Ramos (cell line): ENCODE results near the gene RCAN1.

Source experiments
- in situ Hi-C: fragments of 300-500 bp; cut with MboI; formaldehyde crosslinking; loops from one replicate; pipeline ENCODE4 v1.14.3; 2022; ENCODE audit warnings: low sequenced_read_pairs; ENCODE audit not compliant: unreplicated experiment

The RCAN1 gene

DNA sequence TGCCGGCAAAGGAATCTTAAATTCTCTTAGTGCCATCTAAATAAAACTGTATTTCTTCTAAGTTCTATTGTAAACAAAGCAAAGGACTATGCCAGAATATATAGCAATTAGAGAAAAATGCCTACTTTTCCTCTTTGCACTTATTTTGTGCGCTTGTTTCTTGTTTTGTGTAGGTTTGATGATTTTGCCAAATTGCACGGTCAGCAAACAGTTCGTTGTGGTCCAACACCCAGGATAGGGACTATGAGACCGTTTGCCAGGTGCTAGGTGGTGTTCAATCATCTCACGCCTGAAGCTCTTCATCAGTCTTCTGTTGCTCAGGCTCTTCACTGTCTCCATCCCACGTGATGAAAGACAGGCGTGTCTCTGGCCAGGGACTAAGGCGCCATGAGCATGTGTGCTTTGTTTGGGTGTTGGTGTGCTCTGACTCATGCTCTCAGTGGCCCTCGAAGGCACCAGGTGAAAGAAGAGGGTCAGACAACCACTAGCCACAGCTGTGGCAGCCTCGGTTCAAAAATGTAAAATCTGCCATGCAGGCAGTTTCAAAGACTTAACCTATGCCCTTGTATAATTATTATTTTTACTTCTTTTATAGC, 66.0 kb downstream of the RCAN1 start:
- in situ Hi-C loops = no loop called here

DNA sequence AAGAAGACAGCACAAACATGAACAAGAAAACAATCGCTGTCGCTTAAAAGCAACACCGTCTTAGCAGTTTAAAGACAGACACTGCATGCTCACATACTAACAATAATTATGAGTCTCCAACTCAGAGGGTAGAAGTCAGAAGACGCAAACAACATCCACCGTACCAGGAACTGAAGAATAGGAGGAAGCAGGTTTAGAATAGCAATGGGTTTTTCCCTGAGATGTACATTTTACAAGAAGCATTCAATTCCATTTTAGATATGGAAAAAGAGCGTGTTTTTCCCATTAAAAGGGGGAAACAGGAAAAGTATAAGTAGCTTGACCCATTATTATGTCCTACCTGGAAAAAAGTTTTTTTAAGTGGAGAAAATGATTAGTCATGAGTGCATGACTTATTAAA, 68.4 kb downstream of the RCAN1 start:
- in situ Hi-C loops = no loop called here

DNA sequence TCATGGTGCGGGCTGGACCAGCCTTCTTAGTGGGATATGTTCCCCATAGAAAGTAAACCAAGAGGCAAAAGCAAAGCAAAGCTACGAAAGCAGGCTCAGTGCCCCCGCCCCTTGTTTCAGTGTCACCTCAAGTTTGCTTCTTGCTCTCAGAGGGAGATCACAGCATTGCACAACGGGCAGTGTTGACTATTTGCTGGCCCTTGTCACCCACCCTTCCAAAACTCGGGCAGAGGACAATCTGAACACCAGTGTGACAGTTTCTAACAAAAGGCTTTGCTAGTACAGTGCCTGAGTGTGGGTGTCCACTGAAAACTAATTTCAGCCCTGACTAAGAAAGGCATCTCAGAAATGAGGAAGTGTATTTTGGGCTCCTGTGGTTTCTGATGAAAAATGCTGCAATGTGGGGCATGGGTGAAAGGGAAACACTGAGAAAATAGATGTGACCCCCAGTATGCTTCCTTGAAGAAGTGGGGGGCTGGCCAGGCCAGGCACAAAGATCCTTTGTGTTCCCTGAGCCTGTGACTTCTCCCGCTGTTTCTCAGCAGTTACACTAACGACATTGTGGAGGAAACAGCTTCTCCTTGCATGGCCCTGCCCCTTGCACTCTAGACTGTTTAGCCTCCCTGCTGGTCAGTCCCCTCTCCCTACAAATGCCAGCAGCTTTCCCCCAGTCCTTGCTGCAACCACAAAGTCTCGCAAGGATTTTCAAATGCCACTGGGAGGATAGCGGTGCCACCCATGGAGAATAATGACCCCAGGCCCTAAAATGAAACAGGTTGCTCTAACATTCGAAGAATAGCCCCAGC, 69.6 kb downstream of the RCAN1 start:
- in situ Hi-C loops = no loop called here

DNA sequence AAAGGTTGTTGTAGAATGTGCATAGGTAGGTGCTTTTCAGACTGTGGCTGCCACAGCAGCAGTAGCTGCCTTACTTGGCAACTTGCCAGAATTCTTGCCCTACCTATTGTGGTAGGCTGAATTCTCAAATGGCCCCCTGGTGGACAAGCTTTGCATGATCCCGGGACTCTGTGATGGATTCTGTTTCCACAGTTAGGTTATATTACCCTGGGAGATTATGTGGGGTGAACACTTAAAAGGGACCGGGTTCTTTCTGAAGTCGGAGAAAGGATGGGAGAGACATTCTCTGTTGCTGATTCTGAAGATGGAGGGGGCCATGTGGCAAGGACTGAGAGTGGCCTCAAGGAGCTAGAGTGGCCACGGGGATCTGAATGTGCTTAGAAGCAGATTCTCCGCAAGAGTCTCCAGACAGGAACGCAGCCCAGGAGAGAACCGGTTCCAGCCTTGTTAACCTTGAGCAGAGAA, 70.8 kb downstream of the RCAN1 start:
- in situ Hi-C loops = no loop called here

DNA sequence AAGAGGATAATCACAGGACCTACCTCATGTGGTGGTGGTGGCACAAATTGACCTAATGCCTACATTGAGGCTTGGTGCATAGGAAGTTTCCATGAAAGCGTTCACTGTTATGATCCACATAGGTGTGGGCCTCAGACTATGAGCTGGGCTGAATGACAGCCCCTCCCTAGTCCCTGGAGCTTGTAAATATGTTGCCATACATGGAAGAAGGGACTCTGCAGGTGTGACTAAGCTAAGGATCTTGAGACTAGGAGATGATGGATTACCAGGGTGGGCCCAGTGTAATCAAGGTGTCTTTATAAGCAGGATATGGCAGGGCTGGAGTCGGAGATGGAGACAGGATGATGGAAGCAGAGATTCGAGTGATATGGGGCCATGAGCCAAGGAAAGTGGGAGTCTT, 71.9 kb downstream of the RCAN1 start:
- in situ Hi-C loops = no loop called here

DNA sequence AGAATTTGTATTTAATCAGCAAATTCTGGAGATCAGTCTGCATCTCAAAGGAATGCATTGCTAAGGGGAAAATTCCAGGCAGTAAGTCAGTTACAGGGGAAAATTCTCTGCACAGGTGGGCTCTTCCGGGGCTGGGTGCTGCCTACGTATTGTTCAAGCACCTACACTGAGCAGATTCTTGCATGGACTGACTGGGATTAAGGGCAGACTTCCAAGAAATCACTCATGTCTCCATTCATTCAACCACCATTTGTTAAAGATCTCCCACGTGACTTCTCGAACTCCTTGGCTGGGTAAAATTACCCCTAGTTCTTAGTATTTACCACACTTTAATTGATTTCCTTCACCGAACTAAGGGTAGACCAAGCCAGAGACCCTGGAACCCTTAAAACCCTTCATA, 74.7 kb downstream of the RCAN1 start:
- in situ Hi-C loops = no loop called here

DNA sequence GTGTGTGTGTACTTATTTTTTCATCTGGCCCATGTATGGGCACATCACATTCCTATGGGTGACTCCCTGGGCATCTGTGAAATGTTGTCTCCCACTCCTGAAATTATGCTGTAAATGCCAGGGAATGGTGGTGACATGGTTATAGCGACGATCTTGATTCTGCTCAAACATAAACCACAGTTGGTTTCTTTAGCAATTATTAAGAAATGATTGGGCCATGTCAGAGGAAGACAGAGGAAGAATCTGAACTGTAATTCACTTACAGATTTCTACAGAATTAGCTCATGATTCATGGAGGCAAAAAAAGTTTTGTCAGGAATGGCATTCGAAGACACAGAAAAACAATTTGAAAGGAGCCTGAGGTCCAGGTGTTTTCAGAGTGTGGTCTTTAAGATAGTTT, 77.1 kb downstream of the RCAN1 start:
- in situ Hi-C loops = no loop called here

DNA sequence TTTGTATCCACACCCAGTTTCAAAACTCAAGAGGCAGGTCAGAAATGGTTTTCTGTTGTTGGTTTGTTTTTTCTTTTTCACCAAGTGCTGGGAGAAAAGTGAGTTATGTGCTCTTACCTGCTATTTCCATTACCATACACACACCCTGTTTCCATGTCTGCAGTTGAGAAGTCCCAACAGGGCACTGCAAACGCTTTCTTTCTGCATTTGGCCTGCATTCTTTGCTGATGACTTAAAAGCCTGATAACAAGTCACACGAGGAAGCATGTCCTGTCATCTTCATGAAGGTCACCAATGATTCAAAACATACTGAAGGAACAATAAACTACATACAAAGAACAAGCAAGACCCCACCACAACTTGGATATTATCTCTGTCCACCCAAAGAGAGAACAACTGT, 78.1 kb downstream of the RCAN1 start:
- in situ Hi-C loops = no loop called here

DNA sequence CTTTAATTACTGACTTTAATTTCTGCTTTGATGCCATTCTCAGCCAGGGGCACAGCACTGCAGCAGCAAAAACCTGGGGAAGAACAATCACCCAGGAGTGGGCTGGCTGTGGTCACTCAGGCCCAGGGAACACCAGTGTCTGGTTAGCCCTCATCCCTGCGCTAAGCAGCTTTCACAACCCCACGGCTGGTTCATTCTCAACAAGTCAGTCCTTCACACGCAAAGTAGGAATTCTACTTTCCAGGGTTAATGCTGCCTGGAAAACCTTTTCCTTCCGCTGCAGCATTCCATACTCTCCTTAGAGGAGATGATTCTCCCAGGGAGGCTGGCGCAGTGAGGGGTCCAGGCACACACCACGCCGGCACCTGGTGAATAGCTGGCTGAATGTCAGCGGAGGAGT, 78.6 kb downstream of the RCAN1 start:
- in situ Hi-C loops = no loop called here

DNA sequence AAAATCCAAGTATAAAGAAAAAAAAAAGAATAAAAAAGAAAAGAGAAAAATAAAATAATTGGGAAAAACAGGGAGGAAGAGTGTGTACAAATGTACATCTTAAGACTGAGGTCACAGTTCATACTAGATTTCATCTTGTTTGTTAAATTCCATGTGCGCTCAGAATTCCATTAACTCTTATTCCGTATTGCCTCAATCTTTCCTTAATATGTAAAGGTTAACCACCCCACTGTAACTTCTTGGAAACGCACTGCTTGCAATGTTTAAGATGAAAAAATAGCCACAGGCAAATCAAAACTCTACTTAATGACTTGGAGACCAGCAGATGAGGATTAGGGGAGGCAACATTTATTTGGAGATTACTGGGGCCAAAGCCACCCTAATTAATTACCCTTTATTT, 79.0 kb downstream of the RCAN1 start:
- in situ Hi-C loops = no loop called here

DNA sequence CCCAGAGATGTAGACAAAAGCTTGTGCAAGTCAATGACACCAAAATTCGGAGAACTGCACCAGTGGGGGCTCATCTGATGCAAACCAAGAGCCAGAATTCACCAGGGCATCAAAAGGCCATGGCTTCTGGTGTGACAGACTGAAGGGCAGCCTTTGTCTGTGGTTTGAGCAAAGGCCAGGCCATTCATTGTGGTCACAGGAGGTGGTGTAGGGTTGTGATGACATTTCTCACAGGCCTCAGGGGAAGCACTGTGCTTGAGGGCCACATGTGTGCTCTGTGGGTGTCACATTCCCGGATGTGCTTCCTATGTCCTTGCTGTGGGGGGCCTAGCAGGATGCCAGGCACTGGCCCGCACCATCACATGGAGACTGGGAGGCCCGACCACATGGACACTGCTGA, 80.4 kb downstream of the RCAN1 start:
- in situ Hi-C loops = no loop called here

DNA sequence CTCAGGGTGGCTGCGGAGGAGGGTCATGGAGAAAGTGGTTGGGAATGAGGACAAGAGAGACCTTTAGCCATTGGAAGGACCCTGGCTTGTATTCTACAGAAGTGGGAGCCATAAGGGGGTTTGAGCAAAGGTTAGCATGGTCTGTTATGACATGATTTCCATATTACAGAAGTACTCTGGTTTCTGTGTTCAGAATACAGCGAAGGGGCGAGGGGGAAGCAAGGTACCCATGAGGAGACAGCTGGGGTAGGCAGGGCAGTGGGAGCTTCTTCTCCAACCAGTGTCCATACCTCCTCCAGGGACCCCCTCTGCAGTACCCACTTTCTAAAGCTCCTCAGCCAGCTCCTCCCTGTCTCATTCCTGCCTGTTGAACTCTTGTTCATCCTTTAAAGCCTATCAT, 81.0 kb downstream of the RCAN1 start:
- in situ Hi-C loops = no loop called here

DNA sequence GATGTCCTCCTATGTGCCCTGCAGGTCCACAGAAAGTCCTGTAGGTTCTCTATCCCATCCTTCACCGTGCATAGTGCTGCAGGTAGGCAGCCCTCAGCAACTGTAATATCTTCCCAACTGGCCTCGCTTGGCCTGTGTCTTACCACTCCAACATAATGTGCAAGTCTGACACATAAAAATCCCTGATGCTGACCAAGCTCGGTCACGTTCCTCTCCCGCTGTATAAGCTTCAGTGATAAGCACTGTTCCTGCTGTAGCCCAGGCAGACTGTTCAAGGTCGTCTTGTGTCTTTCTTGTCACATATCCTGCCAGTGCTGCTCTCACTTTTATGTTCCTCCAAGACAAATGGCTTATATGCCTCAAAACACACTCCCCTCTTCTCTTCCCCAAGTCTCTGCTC, 83.5 kb downstream of the RCAN1 start:
- in situ Hi-C loops = no loop called here

DNA sequence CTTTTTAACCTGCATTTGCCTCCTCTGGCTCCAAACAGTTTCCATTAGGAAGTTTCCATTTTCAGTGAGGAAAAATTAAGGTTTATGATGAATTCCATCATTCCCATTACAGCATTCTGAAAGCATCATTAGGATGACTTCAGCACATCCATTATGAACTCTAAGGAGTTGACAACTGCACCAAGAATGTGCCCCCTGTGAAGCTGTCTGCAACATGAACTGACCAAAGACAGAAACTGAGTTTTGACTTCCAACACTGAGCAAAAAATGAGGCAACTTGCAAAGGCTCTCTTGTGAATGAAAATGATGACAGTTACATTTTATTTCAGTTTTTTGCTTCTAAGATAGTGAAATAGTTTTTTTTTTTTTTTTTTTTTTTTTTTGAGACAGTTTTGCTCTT, 84.7 kb downstream of the RCAN1 start:
- in situ Hi-C loops = no loop called here

DNA sequence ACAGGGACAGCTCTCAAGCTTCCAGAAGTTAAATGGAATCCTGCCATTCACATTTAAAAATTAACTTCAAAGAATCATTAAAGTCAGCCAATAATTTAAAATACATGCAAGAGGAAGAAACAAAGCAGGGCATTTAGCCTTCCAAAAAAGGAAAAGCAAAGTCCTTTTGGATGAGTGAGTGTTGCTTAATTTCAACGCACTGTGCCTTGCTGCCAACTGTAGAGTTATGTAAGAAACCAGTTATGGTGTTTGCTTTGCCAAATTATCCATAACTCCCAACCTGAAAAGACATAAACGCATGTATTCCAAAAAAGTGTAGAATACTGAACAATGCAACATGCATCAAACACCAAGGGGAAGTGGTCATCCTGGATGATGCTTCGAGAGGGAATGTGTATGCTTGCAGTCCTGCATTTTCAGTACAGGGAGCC, 86.8 kb downstream of the RCAN1 start:
- in situ Hi-C loops = no loop called here

DNA sequence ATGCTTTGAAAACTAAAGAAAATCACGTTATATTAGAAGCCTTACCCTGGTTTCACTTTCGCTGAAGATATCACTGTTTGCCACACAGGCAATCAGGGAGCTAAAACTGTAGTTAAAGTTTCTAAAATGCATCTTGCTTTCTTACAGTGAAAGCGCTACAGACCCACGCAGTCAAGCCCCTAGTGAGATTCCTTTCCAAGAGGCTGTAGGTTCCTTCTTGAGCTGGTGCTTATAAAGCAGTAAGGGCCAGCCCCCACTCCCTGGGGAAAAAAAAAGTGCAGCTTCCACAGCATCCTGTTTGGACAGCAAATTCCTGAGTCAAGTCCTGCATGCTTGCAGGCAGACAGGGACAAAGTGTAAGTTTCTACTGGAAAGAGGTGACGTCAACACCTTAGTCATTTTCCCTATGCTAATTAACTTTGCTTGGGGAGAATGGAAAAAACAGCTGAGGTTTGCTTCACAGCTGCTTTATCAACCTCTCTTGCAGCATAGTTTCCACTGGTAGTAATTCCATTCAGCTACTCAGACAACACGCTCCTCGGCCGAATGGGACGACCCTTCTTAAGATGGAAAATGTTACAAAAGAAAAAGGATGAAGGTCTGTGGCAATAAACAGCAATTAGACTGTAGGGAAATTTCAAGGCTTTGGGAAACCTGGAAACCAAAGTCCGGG, 88.2 kb downstream of the RCAN1 start:
- in situ Hi-C loops = no loop called here

DNA sequence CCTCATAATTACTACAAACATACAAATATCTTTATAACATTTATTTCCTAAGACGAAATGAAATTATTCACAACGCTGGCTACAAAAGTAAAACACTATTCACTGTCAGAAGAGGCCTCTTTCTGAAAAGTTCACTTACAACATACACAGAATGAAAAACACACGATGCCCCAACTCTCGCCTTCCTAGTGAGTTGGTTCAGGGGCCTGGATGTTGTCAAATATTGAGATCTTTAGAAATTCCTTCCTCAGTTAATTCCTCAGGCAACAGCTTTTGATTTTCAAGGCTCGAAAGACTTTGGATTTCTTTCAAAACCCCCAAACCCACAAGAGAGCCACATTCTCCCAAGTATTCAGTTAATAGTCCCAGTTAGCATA, 88.7 kb downstream of the RCAN1 start:
- in situ Hi-C loops = no loop called here

DNA sequence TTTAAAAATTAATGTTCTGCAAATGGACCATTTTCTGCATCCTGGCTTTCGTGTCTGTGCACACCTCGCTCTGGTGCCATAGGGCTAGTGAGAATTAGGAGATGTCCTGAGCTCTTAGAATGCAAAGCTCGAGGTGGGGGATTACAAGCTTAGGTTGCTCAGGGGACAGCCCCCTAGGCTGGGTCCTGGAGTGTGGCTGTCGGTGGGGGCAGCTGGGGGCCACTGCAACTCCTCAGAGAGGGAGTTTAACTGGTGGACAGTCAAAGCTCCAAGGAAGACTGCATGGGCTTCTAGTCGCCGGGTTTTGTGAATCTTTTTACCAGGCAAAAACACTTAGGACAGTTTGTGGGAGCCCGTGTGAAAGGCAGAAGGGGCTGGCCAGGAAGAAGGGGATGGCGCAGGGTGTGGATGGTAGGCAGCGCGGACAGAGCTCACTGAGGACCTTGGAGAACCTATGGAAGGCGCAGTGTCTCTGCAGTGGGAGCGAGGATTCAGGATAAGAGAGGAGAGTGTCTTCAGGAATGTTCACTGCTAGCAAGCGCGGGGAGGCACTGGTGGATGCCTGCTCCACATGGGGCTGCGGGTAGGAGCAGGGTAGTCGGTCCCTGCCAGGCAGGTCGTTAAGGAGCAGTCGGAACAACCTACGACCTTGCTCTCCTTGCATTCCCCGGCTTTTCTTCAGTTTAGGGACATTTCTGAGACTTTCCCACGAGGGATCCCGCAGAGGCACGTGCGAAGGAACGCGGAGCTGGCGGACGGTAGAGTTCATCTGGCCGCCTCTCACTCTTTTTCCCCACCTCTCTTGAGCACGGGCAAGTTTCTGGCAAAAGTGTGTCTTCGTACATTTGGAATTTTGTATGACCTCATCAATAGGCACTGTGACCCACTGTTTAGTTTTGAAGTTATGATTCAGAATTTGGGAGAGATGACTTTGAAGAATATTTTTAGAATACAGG, 90.0 kb downstream of the RCAN1 start:
- in situ Hi-C loops = no loop called here

DNA sequence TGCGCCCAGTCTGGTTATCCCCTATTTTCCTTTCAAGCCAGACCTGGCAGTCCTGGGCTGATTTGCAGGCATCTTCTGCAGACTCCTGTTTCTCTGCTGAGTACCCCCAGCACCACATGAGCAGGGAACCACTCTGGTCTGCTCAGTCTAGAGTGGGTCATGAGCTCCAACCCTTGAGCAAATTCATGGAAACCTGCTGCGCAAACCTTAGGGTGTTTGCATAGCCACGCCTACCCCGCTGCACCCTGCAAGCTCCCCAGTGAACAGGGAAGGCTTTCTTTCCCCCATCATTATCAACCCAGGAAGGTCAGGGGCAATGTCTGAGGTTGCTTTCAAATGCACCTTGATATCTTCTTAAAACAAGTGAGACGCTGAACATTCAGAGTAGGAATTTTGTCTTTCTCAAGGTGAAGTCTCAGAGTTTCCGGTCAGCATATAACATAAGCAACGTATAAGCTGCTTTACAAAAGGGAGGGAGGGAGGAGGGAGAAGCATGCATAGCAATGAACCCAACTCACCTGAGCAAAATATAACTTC, 91.8 kb downstream of the RCAN1 start:
- in situ Hi-C loops = no loop called here

DNA sequence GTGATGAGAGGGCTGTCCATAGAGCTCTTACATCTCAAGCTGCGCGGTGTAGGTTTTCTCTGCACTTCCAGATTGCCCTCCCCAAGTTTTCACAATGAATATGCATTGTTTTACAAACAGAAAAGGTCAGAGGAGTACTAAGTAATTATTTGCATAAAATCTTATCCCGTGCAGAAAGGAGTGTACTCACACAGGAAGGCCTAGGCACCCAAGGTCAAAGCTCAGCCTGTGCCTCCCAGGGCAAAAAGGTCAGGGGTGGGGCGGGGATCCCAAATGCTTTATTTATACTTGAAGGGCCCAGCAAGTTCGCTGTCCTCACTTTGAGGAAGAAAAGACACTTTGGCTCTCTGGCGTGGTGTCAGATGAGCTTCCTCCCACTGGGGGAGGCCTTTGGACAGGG, 92.6 kb downstream of the RCAN1 start:
- in situ Hi-C loops = no loop called here
